ENCODE data around the gene ATP11A.

Gene ATP11A

GRCh38 chr13:112731667-112732616 lies 42.1 kb downstream of the ATP11A start:
- POLR2A ChIA-PET = no interaction called here
- no peak overlapping the region for H3K4me3 ChIP-seq (ENCODE audit: low read depth, low read length)
- CTCF ChIA-PET = no interaction called here
- no peak for DNase-seq (ENCODE audit: low read depth, low spot score)
- TF ChIP-seq, protein P1, sequence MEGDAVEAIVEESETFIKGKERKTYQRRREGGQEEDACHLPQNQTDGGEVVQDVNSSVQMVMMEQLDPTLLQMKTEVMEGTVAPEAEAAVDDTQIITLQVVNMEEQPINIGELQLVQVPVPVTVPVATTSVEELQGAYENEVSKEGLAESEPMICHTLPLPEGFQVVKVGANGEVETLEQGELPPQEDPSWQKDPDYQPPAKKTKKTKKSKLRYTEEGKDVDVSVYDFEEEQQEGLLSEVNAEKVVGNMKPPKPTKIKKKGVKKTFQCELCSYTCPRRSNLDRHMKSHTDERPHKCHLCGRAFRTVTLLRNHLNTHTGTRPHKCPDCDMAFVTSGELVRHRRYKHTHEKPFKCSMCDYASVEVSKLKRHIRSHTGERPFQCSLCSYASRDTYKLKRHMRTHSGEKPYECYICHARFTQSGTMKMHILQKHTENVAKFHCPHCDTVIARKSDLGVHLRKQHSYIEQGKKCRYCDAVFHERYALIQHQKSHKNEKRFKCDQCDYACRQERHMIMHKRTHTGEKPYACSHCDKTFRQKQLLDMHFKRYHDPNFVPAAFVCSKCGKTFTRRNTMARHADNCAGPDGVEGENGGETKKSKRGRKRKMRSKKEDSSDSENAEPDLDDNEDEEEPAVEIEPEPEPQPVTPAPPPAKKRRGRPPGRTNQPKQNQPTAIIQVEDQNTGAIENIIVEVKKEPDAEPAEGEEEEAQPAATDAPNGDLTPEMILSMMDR (IDR thresholded peaks at IDR 0.05; ENCODE audit: insufficient read depth, low read length, missing control alignments) = no peak

GRCh38 chr13:112732679-112733078 lies 42.8 kb downstream of the ATP11A start:
- H3K4me3 ChIP-seq (ENCODE audit: low read depth, low read length) = no peak overlapping the region
- POLR2A ChIA-PET = no interaction called here
- TF ChIP-seq, protein P1 (IDR thresholded peaks at IDR 0.05; ENCODE audit: insufficient read depth, low read length, missing control alignments) = no peak
- CTCF ChIA-PET = no interaction called here
- DNase-seq (ENCODE audit: low read depth, low spot score) = no peak

DNA sequence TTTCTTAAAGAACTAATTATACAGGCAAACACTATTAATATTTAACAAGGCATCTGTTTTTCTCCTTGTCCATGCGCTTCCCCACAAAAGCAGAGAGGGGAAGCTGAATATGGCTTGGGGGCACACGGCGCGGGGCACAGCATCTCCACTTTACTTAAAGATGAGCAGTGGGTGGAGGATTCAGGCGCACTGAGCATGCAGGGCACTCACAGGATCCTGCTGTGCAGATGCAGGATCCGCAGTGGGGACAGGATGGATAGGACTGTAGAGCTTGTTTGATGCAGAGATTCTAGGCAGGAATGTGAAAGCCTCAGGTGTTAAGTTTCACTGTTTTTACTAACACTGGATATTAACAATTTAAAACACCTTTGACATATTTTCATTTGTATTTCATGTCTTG lies 43.3 kb downstream of the ATP11A start:
- CTCF ChIA-PET = no interaction called here
- no peak for DNase-seq (ENCODE audit: low read depth, low spot score)
- TF ChIP-seq, protein P1 (IDR thresholded peaks at IDR 0.05; ENCODE audit: insufficient read depth, low read length, missing control alignments) = no peak
- no peak overlapping the region for H3K4me3 ChIP-seq (ENCODE audit: low read depth, low read length)
- POLR2A ChIA-PET = no interaction called here

DNA sequence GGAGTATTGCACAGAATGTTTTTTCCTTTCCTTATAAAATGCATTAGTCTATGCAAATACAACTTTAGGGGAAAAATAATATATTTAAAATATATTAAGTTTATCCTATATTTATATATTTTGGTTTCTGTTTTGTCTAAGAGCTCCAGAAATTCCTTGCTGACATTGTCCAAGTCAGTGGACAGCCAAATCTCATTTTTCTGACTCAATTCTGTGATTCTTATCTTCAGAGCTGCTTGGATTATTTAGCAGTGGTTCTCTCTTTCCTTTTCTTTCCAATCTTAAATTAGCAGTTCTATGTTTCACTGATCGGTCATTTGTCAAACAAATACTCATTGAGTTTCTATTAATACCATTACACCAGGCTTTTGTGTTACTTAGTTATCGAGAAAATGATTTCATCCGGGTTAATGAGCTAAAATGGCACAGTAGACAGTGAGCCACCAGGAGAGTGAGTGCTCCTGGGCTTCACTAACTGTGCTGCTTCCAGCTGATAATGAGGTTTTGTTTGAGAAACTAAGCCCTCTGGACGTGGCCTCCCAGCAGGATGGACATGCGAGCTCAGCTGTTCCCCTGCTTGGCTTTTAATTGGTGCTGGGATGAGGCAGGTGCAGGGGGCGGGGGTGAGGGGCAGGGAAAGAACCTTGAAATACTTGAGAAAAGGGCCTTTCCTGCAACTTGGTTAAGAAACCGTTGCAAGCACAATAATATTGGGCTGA lies 44.0 kb downstream of the ATP11A start:
- no peak overlapping the region for H3K4me3 ChIP-seq (ENCODE audit: low read depth, low read length)
- CTCF ChIA-PET = no interaction called here

GRCh38 chr13:112734696-112735547 lies 45.1 kb downstream of the ATP11A start:
- H3K4me3 ChIP-seq (ENCODE audit: low read depth, low read length) = no peak overlapping the region
- DNase-seq (ENCODE audit: low read depth, low spot score) = no peak
- TF ChIP-seq, protein P1 (IDR thresholded peaks at IDR 0.05; ENCODE audit: insufficient read depth, low read length, missing control alignments) = no peak
- ChIA-PET POLR2A (no interaction called here), CTCF (interaction anchor here (1.4 kb wide), 1 partner anchor 9 kb away, joined by 3 read pairs; no protein-coding TSS in a partner anchor)

More for the DNA sequence above, 44.0 kb downstream of the ATP11A start:
- POLR2A ChIA-PET = no interaction called here
- TF ChIP-seq, protein P1 (IDR thresholded peaks at IDR 0.05; ENCODE audit: insufficient read depth, low read length, missing control alignments) = no peak
- DNase-seq (ENCODE audit: low read depth, low spot score) = no peak

Data from AG04449 (cell line).